ENCODE results near the gene GNG14. TPM values are rescaled to one million over a fixed set of nuclear protein-coding genes. Genes with fewer than 3 reads are reported as not detected.

The GNG14 gene
- total and polyA plus RNA-seq, 2 donors (not counting 3 experiments of a cell fraction or from before 2014, with no cell fraction given) = not detected

GRCh38 chr19:12698138-12698537 is 10.3 kb downstream of the GNG14 start:
- FAIRE-seq (no peak), DNase-seq (ENCODE audit: low read depth, low spot score) (no peak)
- H3K36me3 ChIP-seq (ENCODE audit: control insufficient read depth in 2 of 2, extremely low read depth in 1 of 2, insufficient read depth in 2 of 2, low read length in 2 of 2) = peaks cover 7 to 33% of the 10 kb centered on the region in 2 experiments
- no peak overlapping the region for H3K27ac ChIP-seq (ENCODE audit: insufficient read depth, low read depth, low read length)
- ChIA-PET POLR2A (no interaction called here), CTCF (no interaction called here)
- no peaks in the 10 kb centered on the region for H4K20me1 ChIP-seq (replicated peaks; ENCODE audit: control insufficient read depth, extremely low read depth, insufficient read depth, low read length)
- dilution Hi-C loops (cut with MboI; ENCODE audit: extremely low pct_ligation_motif_present, low sequenced_read_pairs) = no loop called here
- no TSS peak for BruUV-seq (replicated peaks)
- no peak overlapping the region for H3K4me3 ChIP-seq (replicated peaks in 1 of 3; ENCODE audit: insufficient read depth in 1 of 3, low read depth in 1 of 3, low read length in 3 of 3)
- TF ChIP-seq CTCF (IDR thresholded peaks at IDR 0.05; ENCODE audit: extremely low read depth in 1 of 2, insufficient read depth in 1 of 2, low read depth in 1 of 2, low read length in 2 of 2) = no peak
- H2AFZ ChIP-seq (ENCODE audit: low read depth, low read length) = no peak overlapping the region
- H3K9me1 ChIP-seq (replicated peaks; ENCODE audit: control insufficient read depth, extremely low read depth, insufficient read depth, low read length) = no peaks in the 10 kb centered on the region
- no peak overlapping the region for H3K9ac ChIP-seq (replicated peaks; ENCODE audit: extremely low read depth, insufficient read depth, low read length)
- intact Hi-C loops (cut with micrococcal nuclease) = no loop called here
- H3K4me1 ChIP-seq (ENCODE audit: control insufficient read depth, extremely low read depth, insufficient read depth, low read length) = peaks cover 15% of the 10 kb centered on the region
- no peaks in the 10 kb centered on the region for H3K9me3 ChIP-seq (replicated peaks; ENCODE audit: control insufficient read depth, insufficient read depth, low read length)
- H3K79me2 ChIP-seq (ENCODE audit: control insufficient read depth, insufficient read depth, low read length) = no peaks in the 10 kb centered on the region
- H3K4me2 ChIP-seq (ENCODE audit: insufficient read depth, low read length) = no peak overlapping the region
- no peaks in the 10 kb centered on the region for H3K27me3 ChIP-seq (ENCODE audit: control insufficient read depth in 2 of 2, insufficient read depth in 2 of 2, low read length in 2 of 2)

GRCh38 chr19:12701596-12702282 is 13.9 kb downstream of the GNG14 start:
- Histone ChIP-seq H2AFZ (ENCODE audit: low read depth, low read length) (no peak overlapping the region), H3K27me3 (ENCODE audit: control insufficient read depth in 2 of 2, insufficient read depth in 2 of 2, low read length in 2 of 2) (no peaks in the 10 kb centered on the region), H3K27ac (ENCODE audit: insufficient read depth, low read depth, low read length) (no peak overlapping the region), H3K9me1 (replicated peaks; ENCODE audit: control insufficient read depth, extremely low read depth, insufficient read depth, low read length) (no peaks in the 10 kb centered on the region), H3K79me2 (ENCODE audit: control insufficient read depth, insufficient read depth, low read length) (no peaks in the 10 kb centered on the region), H3K36me3 (ENCODE audit: control insufficient read depth in 2 of 2, extremely low read depth in 1 of 2, insufficient read depth in 2 of 2, low read length in 2 of 2) (peaks cover 17 to 55% of the 10 kb centered on the region in 2 experiments), H3K9ac (replicated peaks; ENCODE audit: extremely low read depth, insufficient read depth, low read length) (no peak overlapping the region), H3K9me3 (replicated peaks; ENCODE audit: control insufficient read depth, insufficient read depth, low read length) (no peaks in the 10 kb centered on the region), H3K4me2 (ENCODE audit: insufficient read depth, low read length) (no peak overlapping the region), H3K4me1 (ENCODE audit: control insufficient read depth, extremely low read depth, insufficient read depth, low read length) (peaks cover 2% of the 10 kb centered on the region), H4K20me1 (replicated peaks; ENCODE audit: control insufficient read depth, extremely low read depth, insufficient read depth, low read length) (no peaks in the 10 kb centered on the region), H3K4me3 (replicated peaks in 1 of 3; ENCODE audit: insufficient read depth in 1 of 3, low read depth in 1 of 3, low read length in 3 of 3) (no peak overlapping the region)
- no peak for DNase-seq (ENCODE audit: low read depth, low spot score)
- POLR2A ChIA-PET = no interaction called here
- intact Hi-C loops (cut with micrococcal nuclease) (no loop called here), dilution Hi-C loops (cut with MboI; ENCODE audit: extremely low pct_ligation_motif_present, low sequenced_read_pairs) (no loop called here)
- BruUV-seq (replicated peaks) = no TSS peak
- TF ChIP-seq MYC (IDR thresholded peaks at IDR 0.05; ENCODE audit: low read depth, low read length) (no peak), CTCF (IDR thresholded peaks at IDR 0.05; ENCODE audit: extremely low read depth in 1 of 2, insufficient read depth in 1 of 2, low read depth in 1 of 2, low read length in 2 of 2) (no peak), GATA2 (IDR thresholded peaks at IDR 0.05; ENCODE audit: insufficient read depth, insufficient read length, low read depth, low read length) (no peak), EZH2 (IDR thresholded peaks at IDR 0.05; ENCODE audit: borderline replicate concordance, low read depth, low read length, severe bottlenecking) (no peak), POLR2A (IDR thresholded peaks at IDR 0.05; ENCODE audit: low read depth, low read length) (no peak)
- TF ChIP-seq, protein P1, sequence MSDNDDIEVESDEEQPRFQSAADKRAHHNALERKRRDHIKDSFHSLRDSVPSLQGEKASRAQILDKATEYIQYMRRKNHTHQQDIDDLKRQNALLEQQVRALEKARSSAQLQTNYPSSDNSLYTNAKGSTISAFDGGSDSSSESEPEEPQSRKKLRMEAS (IDR thresholded peaks at IDR 0.05; ENCODE audit: insufficient read depth, insufficient read length) = no peak
- CTCF ChIA-PET = no interaction called here
- no peak for FAIRE-seq

All from endothelial cell of umbilical vein (primary cell).